Right cardiac atrium (tissue), 5 donors: ENCODE results near the gene PLCD4. TPM values are rescaled to one million over a fixed set of nuclear protein-coding genes. Genes with fewer than 3 reads are reported as not detected.

Experiments used
- ATAC-seq, 2 donors: fragments of 200-7000 bp; cut with Tn5 transposase; one replicate each; pipeline versions ENCODE4 v1.8.0 to v1.9.1; 2020; ENCODE audit warnings: moderate library complexity in 2 of 2, mild to moderate bottlenecking in 1 of 2
- DNase-seq, 3 donors: peaks; one replicate each; pipeline ENCODE4 v3.0.0-alpha.2; 2020
- H3K27ac ChIP-seq: one replicate; pipeline ENCODE4 v1.5.1; 2013; ENCODE audit warnings: mild to moderate bottlenecking, low read length, control low read depth, moderate library complexity
- H3K27me3 ChIP-seq: one replicate; pipeline ENCODE4 v1.6.1; 2013; ENCODE audit not compliant: control insufficient read depth, insufficient read depth
- H3K4me1 ChIP-seq: one replicate; pipeline ENCODE4 v1.6.1; 2013; ENCODE audit warnings: low read length; ENCODE audit not compliant: control insufficient read depth, insufficient read depth
- H3K4me3 ChIP-seq: one replicate; pipeline ENCODE4 v1.5.1; 2013; ENCODE audit warnings: low read length, control low read depth
- H3K9me3 ChIP-seq: one replicate; pipeline ENCODE4 v1.6.1; 2013; ENCODE audit warnings: low read length; ENCODE audit not compliant: control insufficient read depth
- WGBS: extraction: QIAGEN DNeasy Blood & Tissue Kit; methylation state at CpG from one replicate; pipeline ENCODE4 v1.1.7; 2013; 5-methylcytosine and 5-hydroxymethylcytosine counted together
- intact Hi-C, 4 donors: fragments of 100-400 bp; cut with DNase I; formaldehyde crosslinking; loops; one replicate each; pipeline versions ENCODE4 v1.11.0 to v1.14.0; 2022 to 2023
- polyA plus RNA-seq: library from polyadenylated mRNA; stranded (reverse); fragments of 200-250 nt; gene quantifications from one replicate; pipeline ENCODE4 v1.2.3, GENCODE V29; 2013
- total RNA-seq, 4 donors: library from RNA; stranded (reverse); fragmentation: NEBNext Ultra II Directional; extraction: Animal tissue kit (Norgen Biotek cat#: 25700); gene quantifications; one replicate each; pipeline ENCODE4 v1.2.1, GENCODE V29; 2021
- donor health status: healthy with polysubstance abuse.
- donor health status: DM: no; HTN: yes; CAD: no.
- donor health status: DM: no; HTN: no; CAD: no.
- donor health status: DM: no; HTN: yes; CAD: no; lungs with severe emphysema.
- donor health status: DM: yes; HTN: yes; CAD: no.

PLCD4 gene
- total and polyA plus RNA-seq, 5 donors, result 0.48 to 1.3 (median 0.79) TPM

DNA sequence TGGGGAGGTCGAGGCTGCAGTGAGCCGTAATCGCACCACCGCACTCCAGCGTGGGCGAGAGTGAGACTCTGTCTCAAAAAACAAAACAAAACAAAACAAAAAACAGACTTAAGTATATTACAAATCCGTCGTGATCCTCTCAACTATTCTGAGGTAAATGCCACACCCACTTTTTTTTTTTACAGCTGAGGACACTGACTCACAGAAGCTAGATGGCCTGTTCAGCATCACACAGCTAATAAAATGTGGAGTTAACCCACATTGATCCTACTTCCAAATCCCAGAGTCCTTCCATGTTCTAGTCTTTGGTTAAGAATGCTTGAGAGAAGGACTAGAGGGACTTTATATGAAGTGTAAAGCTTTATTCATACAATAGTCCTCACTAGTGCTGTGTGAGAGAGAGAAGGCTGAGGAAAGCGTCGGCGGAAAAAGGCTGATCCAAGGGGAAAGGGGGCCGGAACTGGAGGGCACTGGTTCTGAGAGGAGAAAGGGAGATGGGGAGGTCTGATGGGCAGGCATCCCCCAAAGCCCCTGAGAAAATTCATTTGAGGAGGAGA, 63.5 kb downstream of the PLCD4 start:
- WGBS, result 43% methylated on average over 12 of the region's 12 CpGs
- no peak for DNase-seq
- Histone ChIP-seq H3K27me3 (no peaks in the 10 kb centered on the region), H3K4me3 (peak overlapping the region; percentile 79), H3K4me1 (no peaks in the 10 kb centered on the region), H3K27ac (peak overlapping the region; percentile 73), H3K9me3 (no peaks in the 10 kb centered on the region)
- ATAC-seq, result peak in 1 of 2 donors; percentile 3
- intact Hi-C loops, result no loop called here

DNA sequence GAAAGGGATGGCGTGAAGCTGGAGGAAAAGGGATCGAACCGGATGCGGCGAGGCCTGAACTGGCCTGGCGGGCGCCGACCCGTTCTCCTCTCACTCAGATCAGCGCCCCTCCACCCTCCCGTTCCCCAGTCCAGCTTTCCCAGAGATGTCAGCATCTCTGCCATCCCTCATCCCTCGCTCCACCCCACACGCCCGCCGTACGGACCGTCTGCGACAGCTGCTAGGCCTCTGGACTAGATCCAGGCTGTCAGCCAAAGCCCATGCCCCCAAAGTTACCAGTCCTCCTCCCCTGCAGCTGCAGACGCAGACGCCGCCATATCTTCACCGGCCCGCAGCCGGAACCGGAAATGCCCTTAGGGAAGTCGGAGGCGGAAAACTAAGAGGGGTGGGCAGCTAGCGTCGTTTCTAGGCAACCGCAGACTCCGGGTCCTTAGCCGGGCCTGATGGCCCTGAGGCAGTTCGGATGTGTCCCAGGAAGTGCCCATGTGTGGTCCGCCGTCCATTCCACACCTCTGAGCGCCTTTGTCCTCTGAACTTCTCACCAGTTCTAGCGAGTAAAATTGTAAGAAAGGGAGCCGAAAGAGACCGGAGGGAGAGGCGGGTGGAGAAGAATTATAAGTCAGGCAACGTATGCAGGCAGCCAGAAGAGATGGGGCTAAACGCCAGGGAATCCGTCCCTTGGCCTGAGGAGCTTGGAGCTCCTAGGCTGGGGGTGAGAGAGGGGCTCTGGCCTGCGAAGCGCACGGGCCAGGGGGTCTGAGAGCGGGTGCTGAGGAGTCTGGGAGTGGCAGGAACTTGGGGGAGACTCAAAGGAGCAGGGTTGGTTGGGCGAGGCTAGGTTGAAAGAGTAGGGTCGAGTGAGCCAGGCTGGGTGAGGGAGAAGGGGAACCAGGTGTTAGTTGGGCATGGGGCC, 64.2 kb downstream of the PLCD4 start, which contains the start of the genes RNF25 and STK36:
Gene RNF25, minus strand, starts transcription at position 349 of the 913 bp plus-strand sequence. Its CDS starts 32 bp downstream, at position 317.
Gene STK36, plus strand, starts transcription at position 433 of the 913 bp plus-strand sequence. CDS start 744 bp downstream, outside the sequence.
- DNase-seq (peak; percentile 88 to 93 (median 92)), ATAC-seq (peak; percentile 97)
- WGBS, result under 1% methylated on average over 49 of the region's 49 CpGs
- no peaks in the 10 kb centered on the region for H3K4me1 ChIP-seq
- H3K9me3 ChIP-seq, result no peaks in the 10 kb centered on the region
- peak within 1 kb of the TSS; percentile 79 for H3K4me3 ChIP-seq
- peak within 1 kb of the TSS; percentile 73 for H3K27ac ChIP-seq
- no peaks in the 10 kb centered on the region for H3K27me3 ChIP-seq
- intact Hi-C loops, result no loop called here

- intact Hi-C loops, result no loop called here
- ATAC-seq, result peak; percentile 36 to 47
- Histone ChIP-seq H3K9me3 (no peaks in the 10 kb centered on the region), H3K4me1 (no peaks in the 10 kb centered on the region), H3K27ac (no peak overlapping the region), H3K4me3 (no peak overlapping the region), H3K27me3 (no peaks in the 10 kb centered on the region)
- 64% methylated on average over 4 of the region's 4 CpGs for whole genome bisulfite sequencing
- DNase-seq, result no peak
Observed at GRCh38 chr2:218679119-218679518, 71.4 kb downstream of the PLCD4 start.

DNA sequence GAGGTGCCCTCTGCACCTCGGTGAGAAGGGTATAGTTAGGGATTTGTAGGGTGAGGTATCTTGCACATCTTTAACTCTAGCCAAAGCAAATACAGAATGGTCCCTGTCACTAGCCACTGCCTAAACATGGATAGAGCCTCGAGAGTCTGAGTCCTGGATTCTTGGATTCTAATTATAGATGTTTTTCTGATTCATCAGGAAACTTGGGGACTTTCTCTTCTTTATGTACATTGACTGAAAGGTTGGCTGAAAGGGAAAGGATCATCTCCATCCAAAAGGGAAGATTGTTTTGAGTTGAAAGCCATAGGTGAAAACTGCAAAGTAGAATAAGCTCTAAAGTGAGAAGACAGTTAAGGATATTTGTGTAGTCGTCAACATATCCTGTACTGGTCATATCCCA, 72.4 kb downstream of the PLCD4 start:
- no peaks in the 10 kb centered on the region for H3K27me3 ChIP-seq
- 81% methylated on average over 3 of the region's 3 CpGs for WGBS
- H3K4me3 ChIP-seq, result no peak overlapping the region
- DNase-seq (no peak), ATAC-seq (no peak)
- no peak overlapping the region for H3K27ac ChIP-seq
- intact Hi-C loops, result no loop called here
- H3K4me1 ChIP-seq, result no peaks in the 10 kb centered on the region
- no peaks in the 10 kb centered on the region for H3K9me3 ChIP-seq

Other genes with a start within 250 kb of the PLCD4 start
- 10 to 100 TPM in 2 of 4 donors, 1 to 10 TPM in 2; 6.4 to 19.5 (median 12.5) TPM for gene SLC11A1, start 225.6 kb upstream of the PLCD4 start, total RNA-seq
- 13.8 TPM for gene SLC11A1, start 225.6 kb upstream of the PLCD4 start, polyA plus RNA-seq
- 100 to 1,000 TPM in 3 of 4 donors, 10 to 100 TPM in 1; 99.9 to 118 (median 116) TPM for gene CTDSP1, start 208.0 kb upstream of the PLCD4 start, total RNA-seq
- gene CTDSP1, start 208.0 kb upstream of the PLCD4 start, polyA plus RNA-seq, result 85.9 TPM
- not detected for gene VIL1, start 188.8 kb upstream of the PLCD4 start, total RNA-seq
- gene VIL1, start 188.8 kb upstream of the PLCD4 start, polyA plus RNA-seq, result 0.11 TPM
- gene USP37, start 39.5 kb upstream of the PLCD4 start, total RNA-seq, result 1 to 10 TPM; 6.1 to 9.9 (median 7.6) TPM
- gene USP37, start 39.5 kb upstream of the PLCD4 start, polyA plus RNA-seq, result 1.7 TPM
- gene CNOT9, start 39.1 kb upstream of the PLCD4 start, total RNA-seq, result 10 to 100 TPM; 16.0 to 24.7 (median 19.3) TPM
- 14.5 TPM for gene CNOT9, start 39.1 kb upstream of the PLCD4 start, polyA plus RNA-seq
- gene ZNF142, start 51.7 kb downstream of the PLCD4 start, total RNA-seq, result 10 to 100 TPM; 14.4 to 17.1 (median 15.3) TPM
- gene ZNF142, start 51.7 kb downstream of the PLCD4 start, polyA plus RNA-seq, result 7.9 TPM
- gene BCS1L, start 51.8 kb downstream of the PLCD4 start, total RNA-seq, result 10 to 100 TPM; 29.2 to 46.1 (median 32.7) TPM
- 32.8 TPM for gene BCS1L, start 51.8 kb downstream of the PLCD4 start, polyA plus RNA-seq
- gene RNF25, start 64.1 kb downstream of the PLCD4 start, total RNA-seq, result 10 to 100 TPM; 16.6 to 20.8 (median 17.7) TPM
- 14.7 TPM for gene RNF25, start 64.1 kb downstream of the PLCD4 start, polyA plus RNA-seq
- 10 to 100 TPM in 2 of 4 donors, 1 to 10 TPM in 2; 8.3 to 11.2 (median 10.0) TPM for gene STK36, start 64.2 kb downstream of the PLCD4 start, total RNA-seq
- 8.8 TPM for gene STK36, start 64.2 kb downstream of the PLCD4 start, polyA plus RNA-seq
- 10 to 100 TPM in 1 of 4 donors, 1 to 10 TPM in 3; 5.7 to 15.8 (median 8.3) TPM for gene TTLL4, start 102.9 kb downstream of the PLCD4 start, total RNA-seq
- 5.4 TPM for gene TTLL4, start 102.9 kb downstream of the PLCD4 start, polyA plus RNA-seq
- 10 to 100 TPM; 15.0 to 20.2 (median 16.3) TPM for gene CYP27A1, start 174.2 kb downstream of the PLCD4 start, total RNA-seq
- 14.0 TPM for gene CYP27A1, start 174.2 kb downstream of the PLCD4 start, polyA plus RNA-seq
- under 1 TPM in 2 of 4 donors, not detected in 2; 0.14 to 0.15 TPM for gene PRKAG3, start 223.9 kb downstream of the PLCD4 start, total RNA-seq
- 0.07 TPM for gene PRKAG3, start 223.9 kb downstream of the PLCD4 start, polyA plus RNA-seq